GM21717 (cell line): ENCODE results near the gene URB1.
"Not testable (repeated sequence)": the region's sequence is repeated elsewhere in the genome, so short reads cannot be mapped to it uniquely, and the experiment has no call there.

Experiments used
- ATAC-seq: cut with Tn5 transposase; IDR thresholded peaks from one replicate; pipeline ENCODE4 v1.9.1; 2021; ENCODE audit warnings: mild to moderate bottlenecking, moderate library complexity; ENCODE audit not compliant: unreplicated experiment

Gene URB1

GRCh38 chr21:32301596-32301995 is 91.2 kb downstream of the URB1 start:
- no peak for ATAC-seq

- ATAC-seq: no peak
Measured at GRCh38 chr21:32300117-32300681, 92.6 kb downstream of the URB1 start.

GRCh38 chr21:32299695-32300094 is 93.1 kb downstream of the URB1 start:
- ATAC-seq: no peak

- no peak for ATAC-seq
Measured at GRCh38 chr21:32298658-32299081, 94.1 kb downstream of the URB1 start, which contains the start of gene MRAP. Gene MRAP, plus strand, starts transcription at chr21:32298855. Its CDS starts 117 bp downstream, at chr21:32298972.

- no peak for ATAC-seq
Measured at GRCh38 chr21:32298148-32298559, 94.7 kb downstream of the URB1 start.

- ATAC-seq: no peak
Measured at GRCh38 chr21:32297449-32297848, 95.4 kb downstream of the URB1 start.

GRCh38 chr21:32285476-32285875 is 107.3 kb downstream of the URB1 start:
- ATAC-seq: no peak

GRCh38 chr21:32282992-32283391 is 109.8 kb downstream of the URB1 start:
- ATAC-seq: no peak

- ATAC-seq: no peak
Measured at GRCh38 chr21:32281531-32281930, 111.3 kb downstream of the URB1 start.

- no peak for ATAC-seq
Measured at GRCh38 chr21:32279377-32279680, 113.5 kb downstream of the URB1 start.

- ATAC-seq: peak; percentile 88
Measured at GRCh38 chr21:32278518-32279376, 114.1 kb downstream of the URB1 start, which contains the start of gene MIS18A. Gene MIS18A, minus strand, starts transcription at chr21:32279049. Its CDS starts 35 bp downstream, at chr21:32279014.

- peak; percentile 14 for ATAC-seq
Measured at GRCh38 chr21:32278103-32278502, 114.7 kb downstream of the URB1 start.

GRCh38 chr21:32276671-32277070 is 116.1 kb downstream of the URB1 start:
- ATAC-seq: no peak

- ATAC-seq: no peak
Measured at GRCh38 chr21:32270748-32271147, 122.1 kb downstream of the URB1 start.

GRCh38 chr21:32265321-32265720 is 127.5 kb downstream of the URB1 start:
- ATAC-seq: not testable (repeated sequence)

- ATAC-seq: no peak
Measured at GRCh38 chr21:32261929-32262328, 130.9 kb downstream of the URB1 start.
